NCI-H2196 treated with DMSO at 0.1 percent for 48 hours (cell line): ENCODE results near the gene ENTPD6.

ENCODE experiments used
- DNase-seq: peaks from one replicate; lab custom pipeline; 2025; ENCODE audit not compliant: unreplicated experiment; lab: John Stamatoyannopoulos, UW

ENTPD6 gene

DNA sequence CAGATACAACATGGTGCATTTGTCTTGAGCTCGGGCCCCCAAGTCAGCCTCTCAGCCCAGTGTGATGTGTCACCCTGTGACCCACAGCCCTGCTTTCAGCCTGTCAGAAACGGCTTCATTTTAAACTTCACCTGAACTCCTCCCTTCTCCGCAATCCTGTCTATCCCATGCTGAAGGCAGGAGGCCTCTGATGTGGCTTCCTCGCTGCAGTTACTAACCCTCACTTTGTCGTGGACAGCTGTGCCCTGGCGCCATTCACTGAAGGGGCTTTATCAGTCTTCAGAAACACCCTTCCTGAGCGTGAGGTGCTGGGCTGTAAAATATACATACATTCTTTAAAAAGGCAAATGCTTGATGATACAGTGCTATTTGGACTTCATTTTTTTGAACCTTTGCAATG, 7.9 kb upstream of the ENTPD6 start:
- DNase-seq: no peak

- DNase-seq: no peak
Observed at GRCh38 chr20:25188218-25188617, 7.3 kb upstream of the ENTPD6 start.

- DNase-seq: no peak
Observed at GRCh38 chr20:25191051-25191450, 4.5 kb upstream of the ENTPD6 start.

DNA sequence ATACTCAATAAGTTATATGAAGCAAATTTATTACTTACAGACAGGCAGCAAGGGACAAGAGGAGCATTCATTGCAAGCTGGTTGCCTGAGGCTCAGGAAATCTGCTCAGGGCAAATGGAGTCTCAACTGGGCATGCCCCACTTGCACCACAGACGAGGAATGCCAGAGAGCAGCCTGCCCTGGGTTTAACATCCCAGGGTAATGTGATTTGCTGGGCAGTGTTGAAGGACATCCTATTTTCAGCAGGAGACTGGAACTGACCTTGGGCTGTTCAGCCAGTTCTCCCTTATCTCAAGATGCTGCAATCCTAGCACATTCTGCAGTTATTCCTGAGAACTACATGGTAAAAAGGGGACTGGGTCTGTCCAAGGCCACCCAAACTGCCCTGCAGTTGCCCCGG, 3.8 kb upstream of the ENTPD6 start:
- DNase-seq: no peak

DNA sequence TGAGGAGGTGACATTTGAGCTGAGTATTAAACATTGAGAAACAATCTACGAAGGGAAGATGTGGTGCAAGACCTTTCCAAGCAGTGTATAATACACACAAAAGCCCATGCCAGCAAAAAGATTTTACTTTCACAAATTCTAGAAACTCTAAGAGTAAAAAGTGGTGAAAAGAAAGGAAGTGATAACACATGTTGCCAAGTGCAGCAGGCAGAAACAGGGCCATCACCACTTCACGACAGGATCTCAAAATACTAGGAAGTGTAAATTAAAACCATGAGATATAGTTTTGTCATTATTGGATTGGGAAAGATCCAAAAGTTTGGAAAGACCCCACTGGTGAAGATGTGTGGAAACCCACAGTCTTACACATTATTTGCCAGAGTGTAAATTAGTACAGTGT, 1.7 kb upstream of the ENTPD6 start:
- DNase-seq: no peak

DNA sequence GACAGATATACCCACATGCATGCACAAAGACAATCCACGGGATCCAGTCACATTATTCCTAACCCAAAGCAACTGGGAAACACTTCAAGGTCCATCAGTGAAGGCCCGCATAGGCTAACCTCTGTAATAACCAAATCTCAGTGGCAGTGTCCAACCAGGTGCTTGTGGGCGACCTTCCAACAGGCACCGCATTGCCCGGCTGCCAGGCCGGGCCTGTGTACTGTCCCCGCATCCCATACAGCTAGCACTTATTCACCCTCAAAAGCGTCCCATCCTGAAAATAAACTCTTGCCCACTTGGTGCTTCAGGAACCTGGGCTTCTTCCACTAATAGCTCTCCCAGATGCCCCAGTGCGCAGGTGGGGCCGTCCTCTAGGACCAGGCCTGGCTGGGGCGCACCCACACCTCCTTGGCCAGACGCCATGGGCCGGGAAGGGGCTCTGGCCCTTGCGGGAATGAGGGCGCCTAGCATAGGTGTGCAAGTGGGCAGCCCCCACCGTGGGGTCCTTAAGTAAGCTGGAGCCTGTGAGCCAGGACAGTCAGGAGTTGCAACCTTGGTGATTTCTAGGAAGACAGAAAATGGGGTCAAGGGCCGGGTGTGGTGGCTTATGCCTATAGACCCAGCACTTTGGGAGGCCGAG, 1.1 kb upstream of the ENTPD6 start:
- no peak for DNase-seq

- no peak for DNase-seq
Observed at GRCh38 chr20:25195962-25196785, 662 bp downstream of the ENTPD6 start.

- no peak for DNase-seq
Observed at GRCh38 chr20:25196786-25197120, 1.2 kb downstream of the ENTPD6 start.

- DNase-seq: no peak
Observed at GRCh38 chr20:25197183-25197869, 1.8 kb downstream of the ENTPD6 start.

- no peak for DNase-seq
Observed at GRCh38 chr20:25197870-25198190, 2.3 kb downstream of the ENTPD6 start.

DNA sequence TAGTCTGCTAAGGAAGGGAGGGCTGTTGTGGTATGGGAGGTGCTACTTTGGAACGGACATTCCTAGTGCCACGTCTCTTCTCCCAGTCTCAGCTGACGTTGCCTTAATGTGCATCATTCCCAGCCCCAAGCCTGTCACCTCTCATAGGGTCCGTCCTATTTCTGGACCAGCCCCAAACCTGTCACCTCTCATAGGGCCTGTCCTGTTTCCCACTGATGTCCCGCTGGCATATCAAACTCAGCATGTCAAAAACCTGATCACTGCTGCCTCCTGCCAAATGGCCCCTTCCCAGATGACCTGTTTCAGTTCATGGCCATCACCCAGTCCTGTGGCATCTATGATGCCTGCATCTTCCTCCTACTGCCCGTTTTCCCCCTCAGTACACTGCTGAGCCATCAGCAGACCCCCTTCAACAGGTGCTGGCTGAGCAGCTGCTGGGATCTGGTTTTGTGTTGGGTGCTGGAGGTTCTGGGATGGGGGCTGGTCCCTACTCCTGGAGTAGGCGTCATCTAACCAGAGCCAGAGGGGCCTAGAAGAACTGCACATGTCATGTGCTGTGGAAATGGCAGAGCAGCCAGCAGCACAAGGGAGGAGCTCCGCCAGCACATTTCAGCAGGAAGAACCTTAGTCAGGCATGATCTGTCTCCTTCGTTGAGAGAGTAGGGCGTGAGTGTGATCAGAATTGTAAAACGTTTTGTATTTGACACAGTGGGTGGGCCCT, 3.3 kb downstream of the ENTPD6 start:
- DNase-seq: no peak

DNA sequence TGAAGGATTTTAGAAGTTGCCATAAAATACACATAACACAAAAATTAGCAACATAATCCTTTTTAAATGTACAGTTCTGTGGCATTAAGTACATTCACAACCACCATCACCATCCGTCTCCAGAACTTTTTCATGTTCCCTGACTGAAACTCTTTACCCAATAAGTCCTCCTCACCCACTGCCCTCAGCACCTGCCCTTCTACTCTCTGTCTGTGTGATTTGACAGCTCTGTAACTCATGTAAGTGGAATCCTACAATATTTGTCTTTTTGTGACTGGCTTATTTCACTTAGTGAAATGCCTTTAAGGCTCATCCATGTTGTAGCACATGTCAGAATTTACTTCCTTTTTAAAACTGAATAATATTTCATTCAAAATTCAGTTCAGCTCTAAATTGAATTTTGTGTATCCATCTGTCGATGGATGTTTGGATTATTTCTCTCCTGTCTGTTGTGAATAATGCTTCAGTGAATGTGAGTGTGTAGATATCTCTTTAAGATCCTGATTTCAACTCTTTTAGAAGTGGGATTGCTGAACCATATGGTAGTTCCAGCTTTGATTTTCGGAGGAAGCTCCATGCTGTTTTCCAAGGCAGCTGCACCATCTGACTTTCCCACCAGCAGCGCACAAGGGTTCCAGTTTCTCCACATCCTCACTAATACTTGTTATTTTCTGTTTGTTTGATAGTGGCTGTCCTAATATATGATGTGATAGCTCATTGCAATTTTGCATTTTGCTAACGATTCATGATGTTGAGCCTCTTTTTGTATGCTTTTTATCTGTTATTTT, 4.2 kb downstream of the ENTPD6 start:
- no peak for DNase-seq

GRCh38 chr20:25203089-25203488, 7.6 kb downstream of the ENTPD6 start:
- no peak for DNase-seq

- no peak for DNase-seq
Observed at GRCh38 chr20:25203871-25204320, 8.4 kb downstream of the ENTPD6 start.

DNA sequence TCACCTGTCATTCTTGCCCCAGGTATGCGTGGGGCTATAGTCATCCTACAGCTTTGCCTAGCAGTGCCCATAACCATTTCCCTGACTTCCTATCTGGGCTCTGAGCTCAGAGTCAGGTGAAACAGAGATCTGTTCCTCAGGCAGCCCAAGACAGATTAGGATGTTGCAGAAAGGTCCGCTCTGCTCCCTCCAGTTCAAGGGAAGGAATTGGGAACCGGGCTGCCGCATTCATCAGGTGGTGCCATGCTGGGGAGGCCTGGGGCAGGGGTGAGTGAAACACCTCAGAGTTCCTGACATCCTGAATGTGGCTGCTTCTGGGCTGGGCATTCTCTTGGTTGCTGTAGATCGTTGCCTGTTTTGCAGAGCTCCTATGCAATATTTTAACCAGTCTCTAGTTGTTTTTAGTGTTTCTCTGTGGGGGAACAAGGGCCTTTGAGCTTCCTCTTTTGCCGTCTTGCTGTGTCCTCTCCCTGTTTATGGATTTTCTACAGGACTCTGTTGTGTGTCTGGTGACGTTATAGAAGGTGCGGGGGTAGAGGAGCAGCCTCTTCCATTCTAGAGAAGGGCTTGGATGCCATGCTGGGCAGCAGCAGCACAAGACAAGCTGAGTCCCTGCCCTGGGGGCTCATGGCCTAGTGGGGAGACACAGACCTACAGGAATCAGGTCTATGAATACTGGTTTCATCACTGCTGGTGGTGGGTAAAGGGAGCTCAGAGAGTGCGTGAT, 9.2 kb downstream of the ENTPD6 start:
- DNase-seq: no peak

- DNase-seq: no peak
Observed at GRCh38 chr20:25205277-25206062, 10.0 kb downstream of the ENTPD6 start.

GRCh38 chr20:25206063-25206403, 10.5 kb downstream of the ENTPD6 start:
- no peak for DNase-seq

DNA sequence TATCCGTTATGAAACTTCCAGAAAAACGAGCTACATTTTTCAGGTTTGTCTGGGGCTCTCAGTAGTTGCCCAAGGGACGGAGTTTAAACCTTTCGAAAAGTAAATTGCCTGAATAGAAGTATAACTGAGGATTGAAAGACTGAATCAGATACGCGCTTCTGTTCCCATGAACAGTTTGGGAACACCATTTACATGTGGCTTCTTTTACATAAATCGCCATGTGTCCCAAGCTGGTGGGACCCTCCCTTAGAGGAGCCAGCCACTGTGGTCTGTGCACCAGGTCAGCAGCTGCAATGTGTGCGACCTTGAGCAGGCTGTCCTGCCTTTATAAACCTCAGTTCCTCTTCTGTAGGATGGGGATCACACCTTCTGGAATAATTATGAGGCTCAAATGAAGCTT, 11.0 kb downstream of the ENTPD6 start:
- DNase-seq: no peak

- DNase-seq: no peak
Observed at GRCh38 chr20:25207149-25207959, 11.8 kb downstream of the ENTPD6 start.
